Ovary (tissue), 9 donors: ENCODE measurements around the gene TMEM179B. TPM values are rescaled to one million over a fixed set of nuclear protein-coding genes. Genes with fewer than 3 reads are reported as not detected.

Source experiments
- DNase-seq, 5 donors: peaks; one replicate each; pipeline ENCODE4 v3.0.0-alpha.2; 2019 to 2020
- H3K27ac ChIP-seq, 2 donors: fragments of 200-600 bp; one replicate each; pipeline versions ENCODE4 v1.5.1 to v1.8.0; 2019 to 2022
- H3K27me3 ChIP-seq: fragments of 200-600 bp; one replicate; pipeline ENCODE4 v1.8.0; 2022
- H3K36me3 ChIP-seq: fragments of 200-600 bp; sonication (generic); one replicate; pipeline ENCODE4 v1.5.1; 2019
- H3K4me1 ChIP-seq: one replicate; pipeline ENCODE4 v1.8.1; 2013; ENCODE audit warnings: mild to moderate bottlenecking, moderate library complexity; ENCODE audit not compliant: insufficient read depth
- H3K4me3 ChIP-seq: fragments of 200-600 bp; sonication (generic); one replicate; pipeline ENCODE4 v1.5.1; 2017
- H3K9me3 ChIP-seq, 2 donors: fragments of 200-600 bp in 1 of 2; sonication (generic) in 1 of 2; one replicate each; pipeline versions ENCODE4 v1.5.1 to v1.8.1; 2013 to 2019; ENCODE audit warnings: mild to moderate bottlenecking in 1 of 2, moderate library complexity in 1 of 2
- EP300 ChIP-seq: sonication (generic); formaldehyde crosslinking; IDR thresholded peaks from one replicate; pipeline ENCODE4 v1.6.1; 2017; ENCODE audit warnings: antibody characterized with exemption
- POLR2A ChIP-seq: fragments of 450-650 bp; IDR thresholded peaks from one replicate; pipeline ENCODE4 v1.6.1; 2017; ENCODE audit warnings: antibody characterized with exemption, mild to moderate bottlenecking, moderate library complexity
- WGBS, 3 donors: extraction: QIAGEN DNeasy Blood & Tissue Kit in 1 of 3; methylation state at CpG; one replicate each; pipeline versions ENCODE4 v1.1.5 to v1.1.7; 2013 to 2017; 5-methylcytosine and 5-hydroxymethylcytosine counted together
- intact Hi-C, 4 donors: fragments of 100-400 bp; cut with DNase I; formaldehyde crosslinking; loops; one replicate each; pipeline versions ENCODE4 v1.11.0 to v1.15.1; 2022 to 2023
- polyA plus RNA-seq, 2 donors: library from polyadenylated mRNA; stranded (reverse); fragments of 200-250 nt in 1 of 2; fragments of 350-450 nt in 1 of 2; fragmentation: Illumina TruSeq in 1 of 2; extraction: RNeasy Lipid Tissue Mini Kit (QIAGEN cat#74804) in 1 of 2; gene quantifications; one replicate each; pipeline ENCODE4 v1.2.3, GENCODE V29; 2013 to 2014
- total RNA-seq, 7 donors: library from RNA; depleted of rRNA in 2 of 7; stranded (reverse); fragments of >200 nt in 2 of 7; fragmentation: NEBNext Ultra II Directional in 3 of 7; extraction: Animal tissue kit (Norgen Biotek cat#: 25700) in 3 of 7; gene quantifications; one replicate each; pipeline versions ENCODE4 v1.1.0 to v1.2.4, GENCODE V29; 2016 to 2023
- TF ChIP-seq, protein P1 (sequence below), 3 donors: fragments of 450-650 bp in 2 of 3; fragments of 200-600 bp in 1 of 3; IDR thresholded peaks; one replicate each; pipeline versions ENCODE4 v1.5.1 to v1.8.0; 2016 to 2022; ENCODE audit warnings: antibody characterized with exemption in 3 of 3, mild to moderate bottlenecking in 1 of 3
- donor health status: DM: no; HTN: no; CAD: no; lungs with moderate emphysema.
- donor health status: DM: no; HTN: no; CAD: no.
- donor health status: Bipolar disorder and iron deficiency.
- donor health status: DM: yes; HTN: yes; CAD: no.
- donor health status: DM: no; HTN: no; CAD: no.
- donor health status: DM: yes; HTN: yes; CAD: no.

Gene TMEM179B
- total and polyA plus RNA-seq, 9 donors: 32.7 to 101 (median 37.9) TPM

DNA sequence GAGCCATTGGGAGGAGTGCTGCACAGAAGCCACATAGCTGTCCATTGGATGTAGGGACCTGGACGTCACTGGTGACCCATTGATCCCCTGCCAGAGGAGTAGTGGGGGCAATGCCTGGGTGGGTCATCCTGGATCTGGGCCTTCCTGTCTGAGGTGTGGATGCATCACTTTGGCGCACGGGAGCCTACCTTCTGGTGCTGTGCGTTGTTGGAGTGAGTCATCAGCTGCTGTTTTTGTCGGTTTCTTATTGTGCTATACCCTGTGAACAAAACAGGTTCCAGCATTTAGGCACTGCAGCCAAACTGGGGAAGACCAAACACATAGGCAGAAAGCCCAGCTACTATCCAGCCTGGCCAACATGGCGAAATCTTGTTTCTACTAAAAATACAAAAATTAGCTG is 12.8 kb upstream of the TMEM179B start:
- 82 to 91% (median 86%) methylated on average over 6 of the region's 6 CpGs for WGBS, 3 donors
- no peaks in the 10 kb centered on the region for H3K27me3 ChIP-seq
- no peaks in the 10 kb centered on the region for H3K9me3 ChIP-seq
- H3K36me3 ChIP-seq: no peaks in the 10 kb centered on the region
- no peak overlapping the region for H3K4me3 ChIP-seq
- peaks cover 8% of the 10 kb centered on the region for H3K4me1 ChIP-seq
- intact Hi-C loops: no loop called here
- H3K27ac ChIP-seq: no peak overlapping the region
- no peak for DNase-seq
- TF ChIP-seq EP300: no peak
- TF ChIP-seq POLR2A: no peak
- TF ChIP-seq, protein P1, sequence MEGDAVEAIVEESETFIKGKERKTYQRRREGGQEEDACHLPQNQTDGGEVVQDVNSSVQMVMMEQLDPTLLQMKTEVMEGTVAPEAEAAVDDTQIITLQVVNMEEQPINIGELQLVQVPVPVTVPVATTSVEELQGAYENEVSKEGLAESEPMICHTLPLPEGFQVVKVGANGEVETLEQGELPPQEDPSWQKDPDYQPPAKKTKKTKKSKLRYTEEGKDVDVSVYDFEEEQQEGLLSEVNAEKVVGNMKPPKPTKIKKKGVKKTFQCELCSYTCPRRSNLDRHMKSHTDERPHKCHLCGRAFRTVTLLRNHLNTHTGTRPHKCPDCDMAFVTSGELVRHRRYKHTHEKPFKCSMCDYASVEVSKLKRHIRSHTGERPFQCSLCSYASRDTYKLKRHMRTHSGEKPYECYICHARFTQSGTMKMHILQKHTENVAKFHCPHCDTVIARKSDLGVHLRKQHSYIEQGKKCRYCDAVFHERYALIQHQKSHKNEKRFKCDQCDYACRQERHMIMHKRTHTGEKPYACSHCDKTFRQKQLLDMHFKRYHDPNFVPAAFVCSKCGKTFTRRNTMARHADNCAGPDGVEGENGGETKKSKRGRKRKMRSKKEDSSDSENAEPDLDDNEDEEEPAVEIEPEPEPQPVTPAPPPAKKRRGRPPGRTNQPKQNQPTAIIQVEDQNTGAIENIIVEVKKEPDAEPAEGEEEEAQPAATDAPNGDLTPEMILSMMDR (IDR thresholded peaks at IDR 0.05): no peak

DNA sequence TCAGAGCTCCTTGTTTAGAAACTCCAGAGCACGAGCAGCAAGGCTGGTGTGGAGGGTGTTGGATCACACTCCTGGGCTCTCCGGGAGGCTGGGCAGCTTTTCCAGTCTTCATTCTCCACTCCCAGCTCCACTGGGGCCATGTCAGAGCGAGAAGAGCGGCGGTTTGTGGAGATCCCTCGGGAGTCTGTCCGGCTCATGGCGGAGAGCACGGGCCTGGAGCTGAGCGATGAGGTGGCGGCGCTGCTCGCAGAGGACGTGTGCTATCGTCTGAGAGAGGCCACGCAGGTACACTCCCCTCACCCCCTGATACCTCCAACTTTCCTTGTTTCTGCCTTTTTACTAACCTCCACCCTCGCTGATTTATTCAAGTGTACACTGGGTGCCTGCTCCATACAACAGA is 11.6 kb upstream of the TMEM179B start:
- H3K27me3 ChIP-seq: no peaks in the 10 kb centered on the region
- peaks cover 5% of the 10 kb centered on the region for H3K4me1 ChIP-seq
- no peak overlapping the region for H3K27ac ChIP-seq
- TF ChIP-seq EP300: no peak
- TF ChIP-seq, protein P1 (IDR thresholded peaks at IDR 0.05): no peak
- no peak for TF ChIP-seq POLR2A
- H3K9me3 ChIP-seq: no peaks in the 10 kb centered on the region
- no peak overlapping the region for H3K4me3 ChIP-seq
- intact Hi-C loops: no loop called here
- 84 to 92% (median 88%) methylated on average over 17 of the region's 17 CpGs for WGBS, 3 donors
- no peaks in the 10 kb centered on the region for H3K36me3 ChIP-seq
- DNase-seq: no peak

DNA sequence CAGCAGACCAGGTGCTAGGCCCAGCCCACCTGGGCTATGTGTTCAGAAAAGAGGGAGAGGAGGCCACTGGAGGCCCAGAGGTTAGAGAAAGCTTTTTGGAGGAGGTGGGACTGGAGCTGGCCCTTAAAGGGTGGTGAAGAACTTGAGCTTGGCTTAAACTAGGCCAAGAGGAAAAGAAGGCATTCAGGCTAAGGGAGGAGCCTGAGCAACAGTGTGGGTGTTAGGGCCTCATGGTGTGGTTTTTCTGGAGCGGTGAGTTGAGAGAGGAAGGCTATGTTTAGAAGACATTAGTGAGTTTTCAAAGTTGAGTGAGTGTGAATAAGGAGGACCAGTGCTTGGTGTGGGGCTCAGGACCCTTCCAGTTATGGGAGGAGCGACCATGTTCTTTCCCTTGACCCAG is 9.8 kb upstream of the TMEM179B start:
- WGBS, 3 donors: 78 to 90% (median 80%) methylated on average over 2 of the region's 2 CpGs

DNA sequence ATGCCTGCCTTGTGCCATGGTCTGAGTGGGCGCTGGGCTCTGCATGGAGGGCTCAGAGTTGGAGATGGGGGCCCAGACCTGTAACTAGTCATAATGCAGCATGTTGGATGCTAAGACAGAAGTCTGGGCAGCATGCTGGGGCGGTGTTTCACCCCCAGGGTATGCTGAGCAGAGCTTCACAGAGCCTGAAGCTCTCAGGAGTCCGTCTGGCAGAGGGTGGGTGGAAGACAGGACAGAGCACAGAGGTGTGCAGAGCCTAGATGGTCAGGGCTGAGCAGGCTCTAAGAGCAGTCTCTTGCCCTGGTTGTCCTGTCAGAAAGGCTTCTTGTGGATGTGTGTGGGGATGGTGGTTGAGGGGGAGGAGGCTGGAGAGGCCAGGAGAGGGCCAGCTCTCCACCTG is 8.8 kb upstream of the TMEM179B start:
- H3K36me3 ChIP-seq: no peaks in the 10 kb centered on the region
- no peaks in the 10 kb centered on the region for H3K27me3 ChIP-seq
- intact Hi-C loops: no loop called here
- DNase-seq: no peak
- H3K27ac ChIP-seq: no peak overlapping the region
- TF ChIP-seq, protein P1 (IDR thresholded peaks at IDR 0.05): no peak
- TF ChIP-seq POLR2A: no peak
- no peak for TF ChIP-seq EP300
- no peak overlapping the region for H3K4me3 ChIP-seq
- H3K9me3 ChIP-seq: no peaks in the 10 kb centered on the region
- no peaks in the 10 kb centered on the region for H3K4me1 ChIP-seq
- WGBS, 3 donors: 86 to 94% (median 90%) methylated on average over 3 of the region's 3 CpGs

More for the DNA sequence above, 9.8 kb upstream of the TMEM179B start:
- TF ChIP-seq EP300 (no peak), POLR2A (no peak)
- TF ChIP-seq, protein P1 (IDR thresholded peaks at IDR 0.05): no peak
- intact Hi-C loops: no loop called here
- H3K9me3 ChIP-seq: no peaks in the 10 kb centered on the region
- H3K36me3 ChIP-seq: no peaks in the 10 kb centered on the region
- no peaks in the 10 kb centered on the region for H3K27me3 ChIP-seq
- DNase-seq: no peak
- no peak overlapping the region for H3K4me3 ChIP-seq
- no peaks in the 10 kb centered on the region for H3K4me1 ChIP-seq
- H3K27ac ChIP-seq: no peak overlapping the region
